Lower leg skin (tissue), 3 donors: Measurements from ENCODE around the gene DAAM1.

ENCODE experiments used
- POLR2A ChIP-seq, 2 donors: fragments of 450-650 bp; IDR thresholded peaks; one replicate each; pipeline ENCODE4 v1.6.1; 2016 to 2017; ENCODE audit warnings: antibody characterized with exemption in 2 of 2, mild to moderate bottlenecking in 1 of 2, moderate library complexity in 1 of 2
- TF ChIP-seq, protein P1 (sequence below), 3 donors: fragments of 450-650 bp; IDR thresholded peaks; one replicate each; pipeline ENCODE4 v1.5.1; 2016; ENCODE audit warnings: antibody characterized with exemption in 3 of 3, mild to moderate bottlenecking in 3 of 3, moderate library complexity in 2 of 3

DNA sequence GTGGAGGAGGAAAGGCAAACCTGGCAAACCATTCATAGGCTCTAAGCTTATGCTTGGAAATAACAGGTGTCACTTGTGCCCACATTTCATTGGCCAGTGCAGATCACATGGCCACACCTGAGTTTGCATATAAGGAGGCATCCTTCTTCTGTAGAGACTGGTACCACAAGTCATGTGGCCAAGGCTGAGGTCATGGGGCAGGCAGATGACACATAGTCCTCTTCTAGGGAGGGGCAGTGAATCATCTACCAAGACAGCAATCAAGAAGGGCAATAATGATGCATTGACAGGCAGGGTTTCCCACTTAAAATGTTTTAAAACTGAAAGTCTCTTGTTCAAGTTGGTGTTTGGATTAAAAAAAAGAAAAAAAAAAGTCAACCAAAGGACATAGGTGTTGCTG lies 77.3 kb downstream of the DAAM1 start:
- TF ChIP-seq, protein P1, sequence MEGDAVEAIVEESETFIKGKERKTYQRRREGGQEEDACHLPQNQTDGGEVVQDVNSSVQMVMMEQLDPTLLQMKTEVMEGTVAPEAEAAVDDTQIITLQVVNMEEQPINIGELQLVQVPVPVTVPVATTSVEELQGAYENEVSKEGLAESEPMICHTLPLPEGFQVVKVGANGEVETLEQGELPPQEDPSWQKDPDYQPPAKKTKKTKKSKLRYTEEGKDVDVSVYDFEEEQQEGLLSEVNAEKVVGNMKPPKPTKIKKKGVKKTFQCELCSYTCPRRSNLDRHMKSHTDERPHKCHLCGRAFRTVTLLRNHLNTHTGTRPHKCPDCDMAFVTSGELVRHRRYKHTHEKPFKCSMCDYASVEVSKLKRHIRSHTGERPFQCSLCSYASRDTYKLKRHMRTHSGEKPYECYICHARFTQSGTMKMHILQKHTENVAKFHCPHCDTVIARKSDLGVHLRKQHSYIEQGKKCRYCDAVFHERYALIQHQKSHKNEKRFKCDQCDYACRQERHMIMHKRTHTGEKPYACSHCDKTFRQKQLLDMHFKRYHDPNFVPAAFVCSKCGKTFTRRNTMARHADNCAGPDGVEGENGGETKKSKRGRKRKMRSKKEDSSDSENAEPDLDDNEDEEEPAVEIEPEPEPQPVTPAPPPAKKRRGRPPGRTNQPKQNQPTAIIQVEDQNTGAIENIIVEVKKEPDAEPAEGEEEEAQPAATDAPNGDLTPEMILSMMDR (IDR thresholded peaks at IDR 0.05) = no peak
- TF ChIP-seq POLR2A (IDR thresholded peaks at IDR 0.05) = no peak
